G401 (cell line): ENCODE measurements around the gene PAX6. TPM values are rescaled to one million over a fixed set of nuclear protein-coding genes. Genes with fewer than 3 reads are reported as not detected.
"Not testable (repeated sequence)": the region's sequence is repeated elsewhere in the genome, so short reads cannot be mapped to it uniquely, and the experiment has no call there.

Experiments used
- DNase-seq: peaks from one replicate; pipeline ENCODE4 v3.0.0-alpha.2; 2015; ENCODE audit warnings: low spot score
- in situ Hi-C: cut with HindIII; loops from 2 replicates; pipeline ENCODE4 v1.10.0; 2016; ENCODE audit warnings: low sequenced_read_pairs, mixed read lengths
- total RNA-seq: library from RNA; depleted of rRNA; stranded (reverse); fragments of >200 nt; shearing (Covaris generic); gene quantifications from 2 replicates; pipeline ENCODE4 v1.2.3, GENCODE V29; 2014

The PAX6 gene
- total RNA-seq, 1 experiment from 2014 or later: 2.7 TPM

DNA sequence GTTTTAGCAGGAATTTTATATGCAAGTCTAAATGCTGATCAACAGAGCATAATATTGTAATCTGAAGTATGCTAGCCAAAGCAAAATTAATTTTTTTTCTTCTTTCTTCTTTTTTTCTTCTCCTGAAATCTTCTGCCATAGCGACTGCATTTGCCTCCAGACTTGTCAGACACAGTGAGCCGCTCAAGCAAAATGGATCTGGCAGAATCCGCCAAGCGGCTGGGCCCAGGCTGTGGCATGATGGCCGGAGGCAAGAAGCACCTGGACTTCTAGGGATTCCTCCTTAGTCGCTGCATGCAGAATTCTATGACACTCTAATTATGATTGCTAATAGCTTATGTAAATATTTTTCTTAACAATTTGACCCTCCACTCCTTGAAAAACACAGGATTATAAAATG lies 27.9 kb downstream of the PAX6 start:
- peak; percentile 93 for DNase-seq
- in situ Hi-C loops: no loop called here

- DNase-seq: no peak
- in situ Hi-C loops: no loop called here
These were observed 28.9 kb downstream of the PAX6 start for GRCh38 chr11:31782257-31782656.

GRCh38 chr11:31780480-31780971 lies 30.6 kb downstream of the PAX6 start:
- in situ Hi-C loops: no loop called here
- peak; percentile 88 for DNase-seq

GRCh38 chr11:31780078-31780477 lies 31.0 kb downstream of the PAX6 start:
- in situ Hi-C loops: no loop called here
- DNase-seq: peak; percentile 82

- in situ Hi-C loops: no loop called here
- DNase-seq: peak; percentile 60
These were observed 31.7 kb downstream of the PAX6 start for GRCh38 chr11:31779374-31779791.

- in situ Hi-C loops: no loop called here
- DNase-seq: no peak
These were observed 38.7 kb downstream of the PAX6 start for GRCh38 chr11:31772412-31772811.

GRCh38 chr11:31770011-31770700 lies 41.0 kb downstream of the PAX6 start:
- in situ Hi-C loops: no loop called here
- peak; percentile 74 for DNase-seq

- DNase-seq: peak; percentile 87
- in situ Hi-C loops: no loop called here
These were observed 42.1 kb downstream of the PAX6 start for GRCh38 chr11:31768749-31769640.

GRCh38 chr11:31767685-31768084 lies 43.4 kb downstream of the PAX6 start:
- in situ Hi-C loops: no loop called here
- peak; percentile 74 for DNase-seq

GRCh38 chr11:31767066-31767465 lies 44.1 kb downstream of the PAX6 start:
- DNase-seq: peak; percentile 74

GRCh38 chr11:31764766-31765165 lies 46.4 kb downstream of the PAX6 start:
- DNase-seq: peak; percentile 68
- in situ Hi-C loops: no loop called here

More at GRCh38 chr11:31767066-31767465, 44.1 kb downstream of the PAX6 start:
- in situ Hi-C loops: no loop called here

- in situ Hi-C loops: no loop called here
- peak; percentile 83 for DNase-seq
These were observed 46.9 kb downstream of the PAX6 start for GRCh38 chr11:31764261-31764660.

DNA sequence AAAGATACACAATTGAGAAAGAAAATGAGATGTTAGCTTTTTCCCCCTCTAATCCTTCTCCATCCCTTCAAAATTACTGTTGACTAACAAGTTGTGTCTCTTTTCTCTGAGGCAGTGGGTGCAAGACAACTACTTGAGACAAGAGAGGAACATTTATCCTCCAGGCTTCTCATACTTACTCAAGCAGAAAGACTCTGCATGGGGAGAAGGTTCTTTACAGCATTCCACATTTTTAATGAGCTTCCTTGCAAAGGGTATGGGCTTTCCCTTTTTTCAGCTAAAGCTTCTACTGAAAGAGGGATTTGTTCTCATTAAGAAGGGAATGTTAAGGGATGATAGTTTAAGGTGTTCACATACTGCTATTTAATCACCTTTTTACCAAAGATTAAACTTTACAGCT lies 47.8 kb downstream of the PAX6 start:
- peak; percentile 77 for DNase-seq
- in situ Hi-C loops: no loop called here

DNA sequence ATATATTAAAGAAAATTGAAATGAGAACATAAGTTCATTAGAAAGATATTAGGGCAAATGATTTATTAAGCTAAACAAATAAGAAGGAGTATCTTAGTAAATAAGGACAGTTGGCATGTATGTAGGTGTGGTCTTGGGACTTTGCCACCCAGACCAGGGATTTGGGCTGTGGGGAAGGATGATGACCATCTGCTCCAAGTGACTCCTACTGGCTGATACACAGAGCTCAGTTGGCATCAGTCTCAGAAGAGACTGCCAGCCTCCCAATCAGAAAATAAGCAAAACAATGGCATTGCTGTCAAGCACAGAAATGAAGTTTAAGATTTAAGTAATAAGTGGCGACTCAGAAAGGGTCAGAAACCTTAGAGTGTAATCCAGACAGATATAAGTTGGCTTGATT lies 49.5 kb downstream of the PAX6 start:
- in situ Hi-C loops: no loop called here
- DNase-seq: peak; percentile 99

DNA sequence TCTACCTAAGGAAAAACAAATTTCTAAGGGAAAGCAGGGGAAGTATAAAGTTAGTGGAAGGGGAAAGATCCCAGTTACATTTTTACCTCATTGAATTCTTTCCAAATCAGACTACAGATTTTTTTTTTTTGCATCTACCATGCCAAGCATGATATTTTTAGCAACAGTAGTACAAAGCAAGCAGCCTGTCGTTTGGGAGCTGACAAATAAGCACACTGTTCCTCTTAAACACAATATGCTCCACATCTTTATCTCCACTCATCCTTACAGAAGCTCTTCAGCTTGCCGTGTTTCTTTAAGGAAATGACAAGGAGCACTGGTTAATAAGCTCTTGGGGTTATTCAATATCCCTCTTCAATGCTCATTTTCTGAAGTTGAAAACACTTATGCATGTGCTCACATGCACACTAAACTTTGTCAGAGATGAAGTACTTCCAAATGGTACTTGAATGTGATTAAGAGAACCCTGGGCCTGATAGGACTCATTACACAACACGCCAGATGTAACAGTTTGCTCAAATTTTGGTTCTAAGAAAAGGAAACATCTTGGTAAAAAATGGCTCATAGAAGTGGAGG lies 53.8 kb downstream of the PAX6 start:
- in situ Hi-C loops: no loop called here
- peak; percentile 97 for DNase-seq

- in situ Hi-C loops: no loop called here
- DNase-seq: no peak
These were observed 63.5 kb downstream of the PAX6 start for GRCh38 chr11:31747581-31747980.

GRCh38 chr11:31740731-31741368 lies 70.3 kb downstream of the PAX6 start:
- in situ Hi-C loops, DNase-seq: not testable (repeated sequence)

- in situ Hi-C loops: no loop called here
These were observed 71.0 kb downstream of the PAX6 start for GRCh38 chr11:31740131-31740530.

More at GRCh38 chr11:31740131-31740530, 71.0 kb downstream of the PAX6 start:
- no peak for DNase-seq
